Activated T-cell treated with anti-CD3 and anti-CD28 coated beads, Interleukin-2, amount 50 U/mL, for 48 hours (primary cell): Measurements from ENCODE around the gene ZNF155.
"Not testable (repeated sequence)": the region's sequence is repeated elsewhere in the genome, so short reads cannot be mapped to it uniquely, and the experiment has no call there.

ENCODE experiments used
- DNase-seq, 2 experiments: peaks; one replicate each; pipeline ENCODE4 v3.0.0-alpha.2; 2020

Gene ZNF155

GRCh38 chr19:43983912-43984686 is at the start of gene ZNF155:
ZNF155 (plus strand) TSS chr19:43984188; CDS start chr19:43988544, 4,356 bp downstream.
- peak; percentile 83 to 84 for DNase-seq

DNA sequence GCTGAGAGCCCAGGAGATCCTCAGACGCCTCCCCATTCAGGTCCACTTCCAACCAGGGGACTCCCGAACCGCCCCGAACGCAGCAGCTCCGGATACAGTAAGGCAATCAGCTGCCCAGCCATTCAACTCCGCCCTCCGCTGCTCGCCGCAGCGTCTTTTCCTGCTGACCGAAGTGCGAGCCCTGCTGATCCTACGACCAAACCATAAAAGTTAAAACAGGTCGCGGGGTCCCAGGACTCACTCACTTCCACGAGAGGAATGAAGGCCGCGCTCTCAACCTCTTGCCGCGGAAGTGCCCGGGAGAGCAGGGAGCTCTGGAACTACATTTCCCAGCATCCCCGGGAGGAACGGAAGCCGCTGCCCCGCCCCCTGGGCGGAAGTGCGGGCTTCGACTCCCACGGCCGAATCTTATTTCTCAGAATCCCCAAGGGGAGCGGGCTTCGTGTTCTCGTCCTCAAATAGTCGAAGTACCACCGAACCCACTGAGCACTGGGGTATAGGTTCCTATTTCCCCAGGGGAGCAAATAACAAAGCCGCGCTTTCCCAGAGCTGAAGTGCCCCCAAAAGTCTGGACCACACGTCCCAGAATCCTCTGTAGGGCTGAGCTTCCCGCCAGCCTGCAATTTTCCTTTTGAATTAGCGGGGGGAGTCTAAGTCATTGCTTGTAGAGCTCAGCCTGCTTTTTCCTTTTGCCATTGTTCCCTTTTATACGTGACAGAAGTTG is 48.8 kb upstream of the ZNF155 start, which contains the start of gene ZNF45:
ZNF45 (minus strand) TSS at position 298 of the 724 bp plus-strand sequence. CDS start 13,097 bp downstream, outside the sequence.
- peak; percentile 91 to 92 for DNase-seq

- DNase-seq, result no peak
These were observed 47.8 kb upstream of the ZNF155 start for GRCh38 chr19:43936188-43936587.

- DNase-seq, result no peak
These were observed 44.3 kb upstream of the ZNF155 start for GRCh38 chr19:43939557-43940260.

- no peak for DNase-seq
These were observed 43.3 kb upstream of the ZNF155 start for GRCh38 chr19:43940719-43941118.

DNA sequence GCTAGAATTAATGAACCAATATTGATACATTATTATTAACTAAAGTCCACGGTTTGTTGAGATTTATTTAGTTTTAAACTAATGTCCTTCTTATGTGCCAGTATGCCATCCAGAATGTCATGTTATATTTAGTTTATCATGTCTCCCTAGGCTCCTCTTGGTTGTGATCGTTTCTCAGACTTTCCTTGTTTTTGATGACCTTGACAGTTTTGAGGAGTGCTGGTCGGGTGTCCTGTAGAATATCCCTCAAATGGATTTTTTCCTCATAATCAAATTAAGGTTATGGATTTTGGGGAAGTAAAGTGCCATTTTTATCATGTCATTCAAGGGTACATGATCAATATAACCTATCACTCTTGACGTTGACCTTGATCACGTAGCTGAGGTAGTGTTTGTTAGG is 42.8 kb upstream of the ZNF155 start:
- no peak for DNase-seq

- DNase-seq, result not testable (repeated sequence)
These were observed 36.6 kb upstream of the ZNF155 start for GRCh38 chr19:43947412-43947811.

DNA sequence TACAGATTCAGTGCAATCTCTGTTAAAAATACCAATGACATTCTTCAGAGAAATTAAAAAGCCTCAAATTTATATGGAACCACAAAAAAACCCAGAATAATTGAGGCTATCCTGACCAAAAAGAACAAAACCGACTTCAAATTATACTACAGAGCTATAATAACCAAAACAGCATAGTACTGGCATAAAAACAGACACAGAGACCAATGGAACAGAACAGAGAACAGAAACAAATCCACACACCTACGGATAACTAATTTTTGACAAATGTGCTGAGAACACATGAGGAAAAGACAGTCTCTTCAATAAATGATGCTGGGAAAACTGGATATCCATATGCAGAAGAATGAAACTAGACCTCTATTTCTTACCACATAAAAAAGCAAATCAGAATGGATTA is 34.2 kb upstream of the ZNF155 start:
- not testable (repeated sequence) for DNase-seq

- peak; percentile 74 to 75 for DNase-seq
These were observed 32.9 kb upstream of the ZNF155 start, which contains the start of gene ZNF221 for GRCh38 chr19:43950834-43951645. ZNF221 (plus strand) TSS chr19:43951228; CDS start chr19:43962727, 11,499 bp downstream.

DNA sequence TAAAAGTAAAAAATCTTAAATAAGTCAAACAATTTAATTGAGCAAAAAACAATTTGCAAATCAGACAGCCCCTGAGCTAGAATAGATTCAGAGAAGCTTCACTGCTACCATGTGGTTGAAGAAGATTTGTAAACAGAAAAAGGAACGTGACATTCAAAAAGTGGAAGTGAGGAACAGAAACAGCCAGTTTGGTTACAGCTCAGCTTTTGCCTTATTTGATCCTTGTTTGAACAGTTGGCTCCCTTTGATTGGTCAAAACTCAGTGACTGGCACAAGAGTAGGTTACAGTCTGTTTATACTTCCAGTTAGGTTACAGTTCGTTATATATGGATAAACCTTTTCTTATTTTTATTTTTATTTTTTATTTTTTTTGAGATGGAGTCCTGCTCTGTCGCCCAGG is 27.2 kb upstream of the ZNF155 start:
- DNase-seq, result no peak

- no peak for DNase-seq
These were observed 26.1 kb upstream of the ZNF155 start for GRCh38 chr19:43957891-43958290.

- DNase-seq, result no peak
These were observed 23.6 kb upstream of the ZNF155 start for GRCh38 chr19:43960411-43960810.

DNA sequence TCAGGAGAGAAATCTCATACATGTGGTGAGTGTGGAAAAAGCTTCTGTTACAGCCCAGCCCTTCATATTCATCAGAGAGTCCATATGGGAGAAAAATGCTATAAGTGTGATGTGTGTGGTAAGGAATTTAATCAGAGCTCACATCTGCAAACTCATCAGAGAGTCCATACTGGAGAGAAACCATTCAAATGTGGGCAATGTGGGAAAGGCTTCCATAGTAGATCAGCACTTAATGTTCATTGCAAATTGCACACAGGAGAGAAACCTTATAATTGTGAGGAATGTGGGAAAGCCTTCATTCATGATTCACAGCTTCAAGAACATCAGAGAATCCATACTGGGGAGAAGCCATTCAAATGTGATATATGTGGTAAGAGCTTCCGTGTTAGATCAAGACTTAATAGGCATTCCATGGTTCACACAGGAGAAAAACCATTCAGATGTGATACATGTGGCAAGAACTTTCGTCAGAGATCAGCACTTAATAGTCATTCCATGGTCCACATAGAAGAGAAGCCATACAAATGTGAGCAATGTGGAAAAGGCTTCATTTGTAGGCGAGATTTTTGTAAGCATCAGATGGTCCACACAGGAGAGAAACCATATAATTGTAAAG is 17.8 kb upstream of the ZNF155 start:
- no peak for DNase-seq

DNA sequence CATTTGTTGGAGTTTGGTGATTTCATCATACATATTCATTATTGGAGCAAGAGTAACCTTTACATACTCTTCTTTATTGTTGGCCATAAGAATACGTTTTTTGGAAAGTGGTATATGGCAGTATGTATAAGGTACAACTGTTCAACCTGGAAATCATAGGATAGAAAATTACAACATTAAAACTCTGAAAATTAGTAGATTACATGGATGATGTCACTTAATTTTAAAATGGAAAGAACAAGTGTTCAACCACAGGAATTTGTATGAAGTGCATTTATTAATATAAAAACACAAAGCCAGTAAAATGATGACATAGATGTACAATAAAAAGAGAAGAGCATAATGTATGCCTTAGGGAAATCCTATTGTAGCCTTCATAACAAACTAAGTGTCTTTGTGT is 7.3 kb upstream of the ZNF155 start:
- no peak for DNase-seq

GRCh38 chr19:43983544-43983911 is 460 bp upstream of the ZNF155 start:
- DNase-seq, result no peak

- peak in 1 of 2 experiments; percentile 20 for DNase-seq
These were observed 656 bp downstream of the ZNF155 start for GRCh38 chr19:43984687-43985000.

DNA sequence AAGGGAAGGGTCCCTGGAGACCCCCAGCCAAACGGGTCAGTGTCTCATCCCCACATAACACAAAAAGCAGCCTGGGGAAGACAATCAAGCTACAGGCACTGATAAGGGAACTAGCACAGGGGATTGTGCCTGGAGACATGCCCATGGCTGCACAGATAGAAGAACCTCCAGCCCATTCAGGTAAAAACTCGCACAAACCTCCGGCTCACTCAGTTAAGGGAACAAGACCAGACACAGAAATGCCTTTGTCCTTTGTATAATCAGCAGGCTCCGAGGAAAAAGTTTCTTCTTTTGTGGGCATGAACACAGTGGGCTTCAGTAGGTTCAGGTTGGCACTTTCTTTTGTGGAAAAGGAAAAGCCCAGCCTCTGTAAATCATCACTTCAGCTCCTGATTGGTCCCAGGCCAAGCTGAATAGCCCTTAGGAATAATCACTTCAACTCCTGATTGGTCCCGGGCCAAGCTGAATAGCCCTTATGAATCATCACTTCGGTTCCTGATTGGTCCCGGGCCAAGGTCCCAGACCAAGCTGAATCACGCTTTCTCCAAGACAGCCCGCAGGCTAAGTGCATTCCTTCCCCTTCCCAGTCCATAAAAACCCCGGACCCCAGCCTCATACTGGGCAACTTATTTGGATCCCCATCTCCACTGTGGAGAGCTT is 13.8 kb downstream of the ZNF155 start:
- no peak for DNase-seq

- DNase-seq, result no peak
These were observed 18.2 kb downstream of the ZNF155 start for GRCh38 chr19:44002212-44002565.

DNA sequence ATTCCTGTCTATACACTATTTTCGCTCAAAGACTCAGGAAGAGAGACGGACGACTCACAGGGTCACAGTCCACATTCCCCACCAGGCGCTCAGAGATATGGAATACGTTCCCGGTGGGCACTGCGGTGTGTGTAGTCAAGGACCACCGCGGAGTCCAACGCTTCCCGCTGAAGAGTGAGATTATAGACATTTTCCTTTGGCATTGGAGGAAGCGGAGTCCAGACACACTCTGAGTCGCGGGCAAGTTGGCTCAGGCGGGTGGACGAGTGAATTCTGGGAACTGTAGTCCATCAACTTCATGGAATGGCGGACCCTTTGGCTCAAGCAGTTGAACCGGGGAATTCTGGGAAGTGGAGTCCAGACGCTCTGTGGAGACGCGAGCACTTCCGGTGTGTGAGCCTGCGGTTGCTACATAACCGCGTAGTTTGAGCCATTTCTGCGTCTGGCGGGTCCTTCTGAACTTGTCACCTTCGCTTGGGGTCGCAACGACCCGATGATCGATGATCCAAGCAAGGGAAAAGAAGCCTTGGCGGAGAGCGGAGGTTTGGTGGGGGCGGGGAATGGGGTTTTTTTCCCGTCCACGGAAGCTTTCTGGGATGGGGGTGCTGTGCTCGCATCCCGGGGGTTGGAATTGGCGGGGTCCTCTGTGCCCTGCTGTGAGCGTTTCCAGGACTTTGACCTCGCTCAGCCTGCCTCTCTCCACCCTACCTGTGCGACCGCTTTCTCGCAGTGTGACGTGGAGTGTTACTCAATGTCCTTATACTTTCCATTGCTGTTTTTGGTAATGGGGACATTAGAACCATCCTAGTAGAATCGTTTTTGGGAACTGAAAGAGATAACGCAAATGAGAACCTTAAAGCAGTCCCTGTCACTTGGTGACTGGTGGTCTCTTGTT is 18.8 kb downstream of the ZNF155 start, which contains the start of gene ZNF230:
ZNF230 (plus strand) TSS at position 392 of the 895 bp plus-strand sequence. CDS start 4,122 bp downstream, outside the sequence.
- DNase-seq, result peak; percentile 80 to 84

DNA sequence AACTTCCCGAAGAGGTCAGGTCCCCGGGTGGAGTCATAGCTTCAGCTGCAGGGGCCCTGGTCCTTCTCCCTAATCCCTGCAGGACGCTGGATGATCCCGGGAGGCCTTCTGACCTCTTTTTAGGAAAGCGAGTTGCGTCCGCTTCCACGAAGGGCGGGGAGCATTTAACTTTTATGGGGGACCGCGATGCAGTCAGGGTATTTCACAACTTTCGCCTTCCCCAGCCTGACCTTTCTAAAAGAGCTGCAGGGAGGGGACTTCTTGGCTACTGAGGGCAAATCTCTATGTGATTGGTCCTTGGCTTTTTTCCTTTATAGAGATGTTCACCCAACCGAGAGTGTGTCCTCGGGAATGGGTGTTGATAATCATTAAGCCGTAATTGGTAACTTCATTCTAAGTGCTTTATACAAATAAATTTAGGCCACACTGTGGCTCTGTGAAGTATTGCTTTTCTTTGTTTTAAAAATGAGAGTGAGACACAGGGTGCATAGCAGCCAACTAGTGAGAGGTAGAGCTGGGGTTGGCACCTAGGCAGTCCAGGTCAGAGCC is 19.5 kb downstream of the ZNF155 start:
- peak; percentile 25 to 31 for DNase-seq
